K562 (cell line): ENCODE measurements around the gene VARS1. TPM values are rescaled to one million over a fixed set of nuclear protein-coding genes. Genes with fewer than 3 reads are reported as not detected.

Experiments used
- CXXC5 ChIP-seq: fragments of 250-450 bp; sonication (Bioruptor Pico); IDR thresholded peaks from 2 replicates; pipeline ENCODE4 v1.8.0; 2022; ENCODE audit warnings: inconsistent platforms, mild to moderate bottlenecking, moderate library complexity
- DEAF1 ChIP-seq: fragments of 450-650 bp; formaldehyde crosslinking; IDR thresholded peaks from 2 replicates; pipeline ENCODE4 v1.4.0; 2020; ENCODE audit warnings: mild to moderate bottlenecking, moderate library complexity
- KAT2B ChIP-seq: IDR thresholded peaks from one replicate; pipeline ENCODE4 v1.6.1; 2012; ENCODE audit warnings: low read depth, mild to moderate bottlenecking, control low read depth, inconsistent platforms, low read length, moderate library complexity
- L3MBTL2 ChIP-seq: fragments of 450-650 bp; IDR thresholded peaks from 2 replicates; pipeline ENCODE4 v1.6.1; 2016; ENCODE audit warnings: mild to moderate bottlenecking, moderate library complexity
- MAFF ChIP-seq: IDR thresholded peaks from 2 replicates; pipeline ENCODE4 v1.6.1; 2012; ENCODE audit warnings: low read length, improper control_type of control experiment
- PHF21A ChIP-seq: fragments of 450-650 bp; IDR thresholded peaks from 2 replicates; pipeline ENCODE4 v1.6.1; 2017; ENCODE audit warnings: low read depth, borderline replicate concordance
- RAD21 ChIP-seq, 2 experiments: fragments of 250-450 bp in 1 of 2; fragments of 450-650 bp in 1 of 2; sonication (Bioruptor Pico) in 1 of 2; formaldehyde crosslinking in 1 of 2; IDR thresholded peaks in 1 of 2; conservative IDR thresholded peaks in 1 of 2; 2 replicates each; pipeline versions ENCODE4 v1.4.0 to v1.8.0; 2020 to 2022; ENCODE audit warnings: mild to moderate bottlenecking in 2 of 2, moderate library complexity in 1 of 2
- RBM22 ChIP-seq: fragments of 200-400 bp; formaldehyde crosslinking; IDR thresholded peaks from 2 replicates; pipeline ENCODE4 v1.6.1; 2018; ENCODE audit warnings: low read length, low read depth; ENCODE audit not compliant: poor library complexity, severe bottlenecking
- RERE ChIP-seq: sonication (generic); formaldehyde crosslinking; IDR thresholded peaks from 2 replicates; pipeline ENCODE4 v1.8.0; 2023; ENCODE audit warnings: missing genetic modification reagents, mild to moderate bottlenecking, borderline replicate concordance
- TAF7 ChIP-seq: fragments of 450-650 bp; IDR thresholded peaks from 2 replicates; pipeline ENCODE4 v1.6.1; 2016; ENCODE audit warnings: missing genetic modification characterization, missing compliant biosample characterization
- TCF7 ChIP-seq: sonication (generic); IDR thresholded peaks from 2 replicates; pipeline ENCODE4 v1.6.1; 2016; ENCODE audit warnings: antibody characterized with exemption, borderline replicate concordance
- ZBED1 ChIP-seq: IDR thresholded peaks from 2 replicates; pipeline ENCODE4 v1.6.1; 2014
- ZFP1 ChIP-seq: fragments of 450-650 bp; formaldehyde crosslinking; IDR thresholded peaks from 2 replicates; pipeline ENCODE4 v1.4.0; 2020; ENCODE audit warnings: mild to moderate bottlenecking, mixed read lengths
- ZMIZ1 ChIP-seq, 2 experiments: fragments of 150-350 bp in 1 of 2; IDR thresholded peaks; 2 replicates each; pipeline ENCODE4 v1.6.1; 2012 to 2016; ENCODE audit warnings: low read depth in 2 of 2, low read length in 2 of 2, mild to moderate bottlenecking in 1 of 2, moderate library complexity in 1 of 2
- ZNF644 ChIP-seq: fragments of 200-800 bp; sonication (Bioruptor generic); IDR thresholded peaks from 2 replicates; pipeline ENCODE4 v1.6.1; 2016; ENCODE audit warnings: low read depth, missing genetic modification characterization, missing compliant biosample characterization
- ZNF785 ChIP-seq: fragments of 250-450 bp; sonication (Bioruptor Pico); IDR thresholded peaks from 2 replicates; pipeline ENCODE4 v1.4.0; 2020; ENCODE audit warnings: mild to moderate bottlenecking
- polyA plus RNA-seq, 8 experiments: library from polyadenylated mRNA; depleted of rRNA in 4 of 8; stranded (reverse) in 5 of 8; unstranded in 3 of 8; fragments of >200 nt; fragmentation: Nextera tagmentation in 2 of 8; fragmentation: Illumina TruSeq in 1 of 8; extraction: Ambion mirVana in 2 of 8; extraction: Trizol in 1 of 8; gene quantifications; 2 replicates each; pipeline versions ENCODE4 v1.2.1 to v1.2.3, GENCODE V29; 2011 to 2014; ENCODE audit warnings: inconsistent platforms in 1 of 8, missing spikeins in 1 of 8
- total RNA-seq, 7 experiments: library from RNA; depleted of rRNA in 6 of 7; stranded (reverse); fragments of >200 nt in 6 of 7; fragmentation: Illumina TruSeq in 2 of 7; extraction: Trizol in 2 of 7; gene quantifications; 2 replicates each; pipeline versions ENCODE4 v1.2.1 to v1.2.3, GENCODE V29; 2011 to 2021; ENCODE audit warnings: low replicate concordance in 1 of 7

Gene VARS1
- total and polyA plus RNA-seq, 9 of the 15 experiments (the other 6 are each of a cell fraction or from before 2014, with no cell fraction given): 2.9 to 488 (median 130) TPM

GRCh38 chr6:31829633-31830283 is 34.2 kb upstream of the VARS1 start (continued):
- TF ChIP-seq TCF7 (no peak), KAT2B (no peak), TAF7 (tag) (no peak), RBM22 (no peak), DEAF1 (peak; percentile 44), L3MBTL2 (peak; percentile 46; the same call in 1 of the 2 replicates), PHF21A (no peak), ZNF644 (no peak), RERE (CRISPR knock-in tag) (no peak), ZNF785 (CRISPR knock-in tag) (no peak), CXXC5 (CRISPR knock-in tag) (peak; percentile 12; the same call in 1 of the 2 replicates), ZFP1 (CRISPR knock-in tag) (0 out of 2 replicates have a peak, but pooled peaks have one; percentile 57), ZBED1 (peak; percentile 59; the same call in 1 of the 2 replicates), RAD21 (CRISPR knock-in tag; conservative IDR thresholded peaks at IDR 0.05 in 1 of 2, IDR thresholded peaks at IDR 0.05 in 1 of 2) (peak; percentile 77 to 78), ZMIZ1 (IDR thresholded peaks at IDR 0.05; ENCODE audit: low read depth in 2 of 2, low read length in 2 of 2) (no peak), MAFF (no peak)
